ENCODE measurements around the gene AFDN.

- TF ChIP-seq EZH2 (IDR thresholded peaks at IDR 0.05; ENCODE audit: low read length, missing control alignments): no peak
- TF ChIP-seq CTCF (conservative IDR thresholded peaks at IDR 0.05 in 1 of 2, IDR thresholded peaks at IDR 0.05 in 1 of 2; ENCODE audit: low read depth in 1 of 2, low read length in 2 of 2): no peak
Observed at GRCh38 chr6:167996424-167997199, 169.9 kb downstream of the AFDN start.
